Heart right ventricle (tissue), 16 donors: ENCODE measurements around the gene HLCS. TPM values are rescaled to one million over a fixed set of nuclear protein-coding genes. Genes with fewer than 3 reads are reported as not detected.

ENCODE experiments used
- ATAC-seq, 8 donors: fragments of 200-7000 bp; cut with Tn5 transposase; one replicate each; pipeline ENCODE4 v1.9.1; 2020; ENCODE audit warnings: mild to moderate bottlenecking in 8 of 8, moderate library complexity in 8 of 8, moderate number of reproducible peaks in 1 of 8
- DNase-seq, 2 donors: peaks; one replicate each; pipeline ENCODE4 v3.0.0-alpha.2; 2020
- H3K27ac ChIP-seq, 10 donors: fragments of 200-600 bp; sonication (generic) in 2 of 10; one replicate each; pipeline versions ENCODE4 v1.5.0 to v1.8.0; 2020 to 2022; ENCODE audit warnings: mild to moderate bottlenecking in 3 of 10
- H3K27me3 ChIP-seq, 7 donors: fragments of 200-600 bp; one replicate each; pipeline ENCODE4 v1.8.0; 2021 to 2022; ENCODE audit warnings: mild to moderate bottlenecking in 2 of 7
- H3K36me3 ChIP-seq, 9 donors: fragments of 200-600 bp; sonication (generic) in 1 of 9; one replicate each; pipeline versions ENCODE4 v1.5.0 to v1.8.0; 2020 to 2022; ENCODE audit warnings: mild to moderate bottlenecking in 2 of 9
- H3K4me1 ChIP-seq, 9 donors: fragments of 200-600 bp; sonication (generic) in 1 of 9; one replicate each; pipeline versions ENCODE4 v1.5.0 to v1.8.0; 2020 to 2022; ENCODE audit warnings: mild to moderate bottlenecking in 4 of 9
- H3K4me3 ChIP-seq, 10 donors: fragments of 200-600 bp; sonication (generic) in 2 of 10; one replicate each; pipeline versions ENCODE4 v1.5.0 to v1.8.0; 2020 to 2022; ENCODE audit warnings: mild to moderate bottlenecking in 7 of 10, moderate library complexity in 2 of 10
- H3K9me3 ChIP-seq, 11 donors: fragments of 200-600 bp in 10 of 11; sonication (generic) in 2 of 11; one replicate each; pipeline versions ENCODE4 v1.5.0 to v1.8.0; 2013 to 2022; ENCODE audit warnings: mild to moderate bottlenecking in 2 of 11, control low read depth in 1 of 11, moderate library complexity in 1 of 11
- CTCF ChIP-seq, 9 donors: fragments of 200-600 bp; sonication (generic) in 2 of 9; IDR thresholded peaks; one replicate each; pipeline versions ENCODE4 v1.5.0 to v1.8.0; 2021 to 2022; ENCODE audit warnings: antibody characterized with exemption in 9 of 9, mild to moderate bottlenecking in 5 of 9, moderate library complexity in 1 of 9
- WGBS, 2 donors: extraction: QIAGEN DNeasy Blood & Tissue Kit; methylation state at CpG; one replicate each; pipeline ENCODE4 v1.1.7; 2013; ENCODE audit warnings: inconsistent platforms in 1 of 2; 5-methylcytosine and 5-hydroxymethylcytosine counted together
- intact Hi-C, 10 donors: fragments of 100-400 bp; cut with DNase I; formaldehyde crosslinking; loops; one replicate each; pipeline versions ENCODE4 v1.11.1 to v1.14.2; 2022
- polyA plus RNA-seq, 2 donors: library from polyadenylated mRNA; stranded (reverse); fragments of 200-250 nt; gene quantifications; one replicate each; pipeline ENCODE4 v1.2.3, GENCODE V29; 2013
- total RNA-seq, 10 donors: library from RNA; stranded (reverse); fragmentation: NEBNext Ultra II Directional in 3 of 10; extraction: Animal tissue kit (Norgen Biotek cat#: 25700) in 3 of 10; gene quantifications; one replicate each; pipeline versions ENCODE4 v1.2.1 to v1.2.4, GENCODE V29; 2021 to 2023
- donor health status: Arrhythmogenic right ventricular cardiomyopathy.
- donor health status: ischemic (EF 13 %, LVEDD 7.1; RV severe dilation, severe dysfunction).
- donor health status: healthy with polysubstance abuse.
- donor health status: DM: no; HTN: yes; CAD: no.
- donor health status: DM: no; HTN: no; CAD: no.
- donor health status: ischemic (EF 25% LVEDD 6.9; RV normal size, moderate dysfunction).
- donor health status: ischemic (EF 25% LVEDD 5.7; RV mildly dilated, moderate dysfunction).
- donor health status: healthy.
- donor health status: DM: yes; HTN: yes; CAD: no.
- donor health status: Ischemic cardiomyopathy.
- donor health status: ischemic (EF 35%, LVEDD 5.7; RV mildly dilated, moderate dysfunction).
- donor health status: nonischemic (EF 11% LVEDD 7.7; RV severe dilation, severe dysfunction).
- donor health status: DM: yes; HTN: yes; CAD: no.
- donor health status: PGD.
- donor health status: ischemic (EF 29% LVEDD 5.4; RV normal size, mild dysfunction).
- donor health status: nonischemic (EF 23%, LVEDD 6.1; RV moderate dilation, normal function).

Gene HLCS
- total and polyA plus RNA-seq, 12 donors: 2.0 to 9.6 (median 6.7) TPM

- no peak for DNase-seq
- 89% methylated on average over 6 of the region's 6 CpGs for WGBS, 2 donors
- intact Hi-C loops: no loop called here
These were observed 64.9 kb downstream of the HLCS start for GRCh38 chr21:36901575-36901974.

DNA sequence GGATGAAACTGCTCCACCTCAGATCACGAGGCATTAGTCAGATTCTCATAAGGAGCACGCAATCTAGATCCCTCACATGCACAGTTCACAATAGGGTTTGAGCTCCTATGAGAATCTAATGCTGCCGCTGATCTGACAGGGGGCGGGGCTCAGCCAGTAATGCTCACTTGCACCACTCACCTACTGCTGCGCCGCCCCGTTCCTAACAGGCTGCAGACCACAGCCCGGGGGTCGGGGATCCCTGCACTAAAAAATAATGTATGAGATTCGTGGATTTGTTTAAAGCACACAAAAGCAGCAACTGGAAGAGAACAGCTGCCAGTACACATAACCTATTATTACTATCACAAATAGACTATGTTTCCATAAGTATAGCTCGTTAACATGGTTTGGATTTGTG lies 72.9 kb downstream of the HLCS start:
- 97 to 98% methylated on average over 11 of the region's 11 CpGs for WGBS, 2 donors
- Histone ChIP-seq H3K36me3 (peaks cover 0 to 17% (median 0%) of the 10 kb centered on the region in 9 donors), H3K4me1 (peaks cover 0 to 28% (median 0%) of the 10 kb centered on the region in 9 donors), H3K27me3 (no peaks in the 10 kb centered on the region), H3K4me3 (no peak overlapping the region), H3K9me3 (no peaks in the 10 kb centered on the region), H3K27ac (no peak overlapping the region)
- intact Hi-C loops: no loop called here
- no peak for ATAC-seq
- DNase-seq: no peak
- no peak for TF ChIP-seq CTCF (IDR thresholded peaks at IDR 0.05)

More at GRCh38 chr21:36901575-36901974, 64.9 kb downstream of the HLCS start:
- no peak for ATAC-seq
- Histone ChIP-seq H3K9me3 (no peaks in the 10 kb centered on the region), H3K4me1 (no peaks in the 10 kb centered on the region), H3K4me3 (no peak overlapping the region), H3K27me3 (no peaks in the 10 kb centered on the region), H3K36me3 (peaks cover 0 to 4% (median 0%) of the 10 kb centered on the region in 9 donors), H3K27ac (no peak overlapping the region)
- TF ChIP-seq CTCF (IDR thresholded peaks at IDR 0.05): no peak

DNA sequence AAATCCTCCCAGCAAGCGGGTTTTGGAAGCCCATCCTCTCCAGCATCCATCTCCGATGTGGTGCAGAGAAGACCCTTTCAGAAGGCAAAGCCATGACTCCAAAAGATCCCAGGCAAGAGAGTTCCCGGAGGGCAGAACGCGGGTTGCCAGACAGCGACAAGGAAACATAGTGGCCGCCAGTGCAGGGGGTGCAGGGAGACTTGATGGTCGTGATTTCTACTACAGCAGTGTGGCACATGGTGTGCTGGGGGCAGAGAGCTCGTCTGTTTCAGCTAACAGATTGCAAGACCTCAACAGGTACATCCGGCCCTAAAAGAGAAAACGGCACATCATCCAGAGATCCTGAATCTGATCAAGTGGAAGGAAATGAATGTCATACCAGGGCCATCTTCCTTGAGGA lies 74.3 kb downstream of the HLCS start:
- DNase-seq: no peak

GRCh38 chr21:36891692-36892091 lies 74.8 kb downstream of the HLCS start:
- Histone ChIP-seq H3K4me1 (peaks cover 0 to 28% (median 0%) of the 10 kb centered on the region in 9 donors), H3K27me3 (no peaks in the 10 kb centered on the region), H3K4me3 (no peak overlapping the region), H3K9me3 (no peaks in the 10 kb centered on the region), H3K27ac (no peak overlapping the region), H3K36me3 (peaks cover 0 to 16% (median 0%) of the 10 kb centered on the region in 9 donors)
- intact Hi-C loops: no loop called here
- DNase-seq: no peak
- no peak for TF ChIP-seq CTCF (IDR thresholded peaks at IDR 0.05)
- no peak for ATAC-seq
- 51 to 55% methylated on average over 2 of the region's 2 CpGs for WGBS, 2 donors

More for the DNA sequence above, 74.3 kb downstream of the HLCS start:
- TF ChIP-seq CTCF (IDR thresholded peaks at IDR 0.05): no peak
- no peaks in the 10 kb centered on the region for H3K27me3 ChIP-seq
- H3K27ac ChIP-seq: no peak overlapping the region
- H3K9me3 ChIP-seq: no peaks in the 10 kb centered on the region
- peaks cover 0 to 17% (median 0%) of the 10 kb centered on the region in 9 donors for H3K36me3 ChIP-seq
- peaks cover 0 to 28% (median 0%) of the 10 kb centered on the region in 9 donors for H3K4me1 ChIP-seq
- 93 to 97% methylated on average over 11 of the region's 11 CpGs for WGBS, 2 donors
- no peak for ATAC-seq
- intact Hi-C loops: no loop called here
- no peak overlapping the region for H3K4me3 ChIP-seq
